ENCODE results near the gene EXOC2.

Gene EXOC2

GRCh38 chr6:487956-488355 is 205.0 kb downstream of the EXOC2 start:
- no CpG with 5 or more reads among the region's 13 CpGs for WGBS, 2 donors (ENCODE audit: extremely low coverage in 2 of 2, insufficient read length in 2 of 2, insufficient replicate concordance in 1 of 2)
- H3K4me2 ChIP-seq (ENCODE audit: insufficient read depth, low read length, poor library complexity, severe bottlenecking): no peak overlapping the region
- no peak for DNase-seq (ENCODE audit: low spot score)

GRCh38 chr6:485655-486170 is 207.2 kb downstream of the EXOC2 start:
- Histone ChIP-seq H3K4me2 (ENCODE audit: insufficient read depth, low read length, poor library complexity, severe bottlenecking) (no peak overlapping the region), H2AK5ac (ENCODE audit: low read depth, low read length) (no peak overlapping the region), H3K9ac (ENCODE audit: low read depth, low read length, poor library complexity) (no peak overlapping the region), H2BK12ac (ENCODE audit: low read length) (no peak overlapping the region), H4K91ac (ENCODE audit: low read depth, low read length, poor library complexity) (no peak overlapping the region), H3K23ac (ENCODE audit: low read depth, low read length, poor library complexity) (no peak overlapping the region), H3K27me3 (ENCODE audit: control insufficient read depth in 3 of 3, insufficient read depth in 3 of 3, low read depth in 1 of 3, low read length in 3 of 3) (no peaks in the 10 kb centered on the region), H2BK120ac (ENCODE audit: low read depth, low read length) (no peak overlapping the region), H3K4me3 (ENCODE audit: low read length in 2 of 2) (no peak overlapping the region), H3K14ac (ENCODE audit: low read length) (no peak overlapping the region), H2BK5ac (ENCODE audit: low read length) (no peak overlapping the region), H3K36me3 (replicated peaks in 1 of 2; ENCODE audit: control insufficient read depth in 2 of 2, insufficient read depth in 2 of 2, low read length in 2 of 2) (peaks cover 7 to 31% of the 10 kb centered on the region in 2 donors), H3K4ac (ENCODE audit: low read length) (no peak overlapping the region), H3K79me1 (ENCODE audit: low read depth, low read length) (no peaks in the 10 kb centered on the region), H3K18ac (ENCODE audit: low read length) (no peak overlapping the region), H2AFZ (ENCODE audit: low read length) (no peak overlapping the region), H2BK15ac (ENCODE audit: low read length) (no peak overlapping the region), H3K4me1 (ENCODE audit: control insufficient read depth in 2 of 2, insufficient read depth in 1 of 2, low read depth in 1 of 2, low read length in 2 of 2) (no peaks in the 10 kb centered on the region), H3K27ac (replicated peaks; ENCODE audit: low read length) (no peak overlapping the region), H4K8ac (ENCODE audit: low read depth, low read length) (no peak overlapping the region), H3K9me3 (replicated peaks in 1 of 2; ENCODE audit: control insufficient read depth in 2 of 2, insufficient read depth in 1 of 2, low read depth in 1 of 2, low read length in 2 of 2) (peaks cover 0 to 9% of the 10 kb centered on the region in 2 donors)
- WGBS, 2 donors (ENCODE audit: extremely low coverage in 2 of 2, insufficient read length in 2 of 2, insufficient replicate concordance in 1 of 2): no CpG with 5 or more reads among the region's 15 CpGs
- DNase-seq (ENCODE audit: low spot score): no peak

More at GRCh38 chr6:487956-488355, 205.0 kb downstream of the EXOC2 start:
- Histone ChIP-seq H3K18ac (ENCODE audit: low read length) (peak overlapping the region; percentile 53), H4K8ac (ENCODE audit: low read depth, low read length) (no peak overlapping the region), H2BK12ac (ENCODE audit: low read length) (no peak overlapping the region), H3K27me3 (ENCODE audit: control insufficient read depth in 3 of 3, insufficient read depth in 3 of 3, low read depth in 1 of 3, low read length in 3 of 3) (no peaks in the 10 kb centered on the region), H3K36me3 (replicated peaks in 1 of 2; ENCODE audit: control insufficient read depth in 2 of 2, insufficient read depth in 2 of 2, low read length in 2 of 2) (peaks cover 7 to 31% of the 10 kb centered on the region in 2 donors), H3K23ac (ENCODE audit: low read depth, low read length, poor library complexity) (no peak overlapping the region), H3K9ac (ENCODE audit: low read depth, low read length, poor library complexity) (no peak overlapping the region), H3K9me3 (replicated peaks in 1 of 2; ENCODE audit: control insufficient read depth in 2 of 2, insufficient read depth in 1 of 2, low read depth in 1 of 2, low read length in 2 of 2) (peaks cover 9 to 10% of the 10 kb centered on the region in 2 donors), H3K14ac (ENCODE audit: low read length) (no peak overlapping the region), H2BK5ac (ENCODE audit: low read length) (no peak overlapping the region), H2BK15ac (ENCODE audit: low read length) (no peak overlapping the region), H3K4me1 (ENCODE audit: control insufficient read depth in 2 of 2, insufficient read depth in 1 of 2, low read depth in 1 of 2, low read length in 2 of 2) (no peaks in the 10 kb centered on the region), H2BK120ac (ENCODE audit: low read depth, low read length) (no peak overlapping the region), H4K91ac (ENCODE audit: low read depth, low read length, poor library complexity) (no peak overlapping the region), H3K27ac (replicated peaks; ENCODE audit: low read length) (no peak overlapping the region), H2AFZ (ENCODE audit: low read length) (no peak overlapping the region), H3K4me3 (ENCODE audit: low read length in 2 of 2) (no peak overlapping the region), H3K79me1 (ENCODE audit: low read depth, low read length) (no peaks in the 10 kb centered on the region), H2AK5ac (ENCODE audit: low read depth, low read length) (no peak overlapping the region), H3K4ac (ENCODE audit: low read length) (no peak overlapping the region)

- peaks cover 0 to 9% of the 10 kb centered on the region in 2 donors for H3K9me3 ChIP-seq (replicated peaks in 1 of 2; ENCODE audit: control insufficient read depth in 2 of 2, insufficient read depth in 1 of 2, low read depth in 1 of 2, low read length in 2 of 2)
- H3K4me3 ChIP-seq (ENCODE audit: low read length in 2 of 2): no peak overlapping the region
- no peak overlapping the region for H2BK120ac ChIP-seq (ENCODE audit: low read depth, low read length)
- DNase-seq (ENCODE audit: low spot score): no peak
- no peak overlapping the region for H3K18ac ChIP-seq (ENCODE audit: low read length)
- H2AFZ ChIP-seq (ENCODE audit: low read length): no peak overlapping the region
- H3K79me1 ChIP-seq (ENCODE audit: low read depth, low read length): no peaks in the 10 kb centered on the region
- H3K4me2 ChIP-seq (ENCODE audit: insufficient read depth, low read length, poor library complexity, severe bottlenecking): no peak overlapping the region
- no peak overlapping the region for H2BK5ac ChIP-seq (ENCODE audit: low read length)
- H2AK5ac ChIP-seq (ENCODE audit: low read depth, low read length): no peak overlapping the region
- no peak overlapping the region for H2BK15ac ChIP-seq (ENCODE audit: low read length)
- no peak overlapping the region for H3K14ac ChIP-seq (ENCODE audit: low read length)
- no peak overlapping the region for H3K4ac ChIP-seq (ENCODE audit: low read length)
- no peak overlapping the region for H3K27ac ChIP-seq (replicated peaks; ENCODE audit: low read length)
- H3K27me3 ChIP-seq (ENCODE audit: control insufficient read depth in 3 of 3, insufficient read depth in 3 of 3, low read depth in 1 of 3, low read length in 3 of 3): no peaks in the 10 kb centered on the region
- H4K91ac ChIP-seq (ENCODE audit: low read depth, low read length, poor library complexity): no peak overlapping the region
- H3K36me3 ChIP-seq (replicated peaks in 1 of 2; ENCODE audit: control insufficient read depth in 2 of 2, insufficient read depth in 2 of 2, low read length in 2 of 2): peaks cover 5 to 31% of the 10 kb centered on the region in 2 donors
- no peak overlapping the region for H4K8ac ChIP-seq (ENCODE audit: low read depth, low read length)
- no peaks in the 10 kb centered on the region for H3K4me1 ChIP-seq (ENCODE audit: control insufficient read depth in 2 of 2, insufficient read depth in 1 of 2, low read depth in 1 of 2, low read length in 2 of 2)
- no peak overlapping the region for H2BK12ac ChIP-seq (ENCODE audit: low read length)
- no peak overlapping the region for H3K23ac ChIP-seq (ENCODE audit: low read depth, low read length, poor library complexity)
- H3K9ac ChIP-seq (ENCODE audit: low read depth, low read length, poor library complexity): no peak overlapping the region
- WGBS, 2 donors (ENCODE audit: extremely low coverage in 2 of 2, insufficient read length in 2 of 2, insufficient replicate concordance in 1 of 2): no CpG with 5 or more reads among the region's 6 CpGs
Measured at GRCh38 chr6:484746-485145, 208.2 kb downstream of the EXOC2 start.

GRCh38 chr6:484086-484745 is 208.7 kb downstream of the EXOC2 start:
- no peak overlapping the region for H2BK15ac ChIP-seq (ENCODE audit: low read length)
- WGBS, 2 donors (ENCODE audit: extremely low coverage in 2 of 2, insufficient read length in 2 of 2, insufficient replicate concordance in 1 of 2): no CpG with 5 or more reads among the region's 4 CpGs

More at GRCh38 chr6:484086-484745, 208.7 kb downstream of the EXOC2 start:
- peaks cover 0 to 9% of the 10 kb centered on the region in 2 donors for H3K9me3 ChIP-seq (replicated peaks in 1 of 2; ENCODE audit: control insufficient read depth in 2 of 2, insufficient read depth in 1 of 2, low read depth in 1 of 2, low read length in 2 of 2)
- no peak overlapping the region for H4K8ac ChIP-seq (ENCODE audit: low read depth, low read length)
- H3K14ac ChIP-seq (ENCODE audit: low read length): no peak overlapping the region
- no peak for DNase-seq (ENCODE audit: low spot score)
- peaks cover 5 to 31% of the 10 kb centered on the region in 2 donors for H3K36me3 ChIP-seq (replicated peaks in 1 of 2; ENCODE audit: control insufficient read depth in 2 of 2, insufficient read depth in 2 of 2, low read length in 2 of 2)
- no peak overlapping the region for H3K27ac ChIP-seq (replicated peaks; ENCODE audit: low read length)
- no peaks in the 10 kb centered on the region for H3K4me1 ChIP-seq (ENCODE audit: control insufficient read depth in 2 of 2, insufficient read depth in 1 of 2, low read depth in 1 of 2, low read length in 2 of 2)
- H3K4me3 ChIP-seq (ENCODE audit: low read length in 2 of 2): no peak overlapping the region
- H2BK12ac ChIP-seq (ENCODE audit: low read length): no peak overlapping the region
- H2BK120ac ChIP-seq (ENCODE audit: low read depth, low read length): no peak overlapping the region
- no peak overlapping the region for H2BK5ac ChIP-seq (ENCODE audit: low read length)
- H3K4me2 ChIP-seq (ENCODE audit: insufficient read depth, low read length, poor library complexity, severe bottlenecking): no peak overlapping the region
- H4K91ac ChIP-seq (ENCODE audit: low read depth, low read length, poor library complexity): no peak overlapping the region
- H3K18ac ChIP-seq (ENCODE audit: low read length): no peak overlapping the region
- no peak overlapping the region for H2AFZ ChIP-seq (ENCODE audit: low read length)
- H2AK5ac ChIP-seq (ENCODE audit: low read depth, low read length): no peak overlapping the region
- no peak overlapping the region for H3K23ac ChIP-seq (ENCODE audit: low read depth, low read length, poor library complexity)
- H3K79me1 ChIP-seq (ENCODE audit: low read depth, low read length): no peaks in the 10 kb centered on the region
- H3K9ac ChIP-seq (ENCODE audit: low read depth, low read length, poor library complexity): no peak overlapping the region
- no peak overlapping the region for H3K4ac ChIP-seq (ENCODE audit: low read length)
- H3K27me3 ChIP-seq (ENCODE audit: control insufficient read depth in 3 of 3, insufficient read depth in 3 of 3, low read depth in 1 of 3, low read length in 3 of 3): no peaks in the 10 kb centered on the region
